Osteoblast (primary cell): ENCODE results near the gene NRARP. TPM values are rescaled to one million over a fixed set of nuclear protein-coding genes. Genes with fewer than 3 reads are reported as not detected.

Experiments used
- DNase-seq: peaks from one replicate; pipeline ENCODE4 v3.0.0; 2011; ENCODE audit warnings: low spot score, mixed read lengths; ENCODE audit not compliant: insufficient read length; ENCODE audit errors: missing footprints
- H2AFZ ChIP-seq: 2 replicates; pipeline ENCODE4 v1.6.0; 2011; ENCODE audit warnings: mild to moderate bottlenecking, low read length
- H3K27ac ChIP-seq: 2 replicates; pipeline ENCODE4 v1.5.1; 2011; ENCODE audit warnings: mild to moderate bottlenecking, low read depth, low read length, moderate library complexity
- H3K27me3 ChIP-seq: 2 replicates; pipeline ENCODE4 v1.6.0; 2012; ENCODE audit warnings: mild to moderate bottlenecking, control low read depth, inconsistent platforms, low read length, moderate library complexity; ENCODE audit not compliant: insufficient read depth
- H3K36me3 ChIP-seq: 2 replicates; pipeline ENCODE4 v1.5.1; 2011; ENCODE audit warnings: mild to moderate bottlenecking, low read length, control low read depth, moderate library complexity; ENCODE audit not compliant: insufficient read depth
- H3K4me1 ChIP-seq: 2 replicates; pipeline ENCODE4 v1.5.1; 2011; ENCODE audit warnings: mild to moderate bottlenecking, low read length, control low read depth, moderate library complexity; ENCODE audit not compliant: insufficient read depth
- H3K4me2 ChIP-seq: 2 replicates; pipeline ENCODE4 v1.6.0; 2011; ENCODE audit warnings: mild to moderate bottlenecking, low read length; ENCODE audit not compliant: insufficient read depth
- H3K4me3 ChIP-seq: fragments of 200-600 bp; sonication (generic); 3 replicates; pipeline ENCODE4 v1.5.1; 2012; ENCODE audit warnings: mild to moderate bottlenecking, low read length, inconsistent platforms; ENCODE audit not compliant: insufficient read depth
- H3K79me2 ChIP-seq: 2 replicates; pipeline ENCODE4 v1.6.0; 2012; ENCODE audit warnings: mild to moderate bottlenecking, low read length, control low read depth, inconsistent platforms; ENCODE audit not compliant: insufficient read depth
- H3K9me3 ChIP-seq: 2 replicates; pipeline ENCODE4 v1.5.1; 2011; ENCODE audit warnings: low read depth, low read length, control low read depth
- H4K20me1 ChIP-seq: 2 replicates; pipeline ENCODE4 v1.6.0; 2012; ENCODE audit warnings: mild to moderate bottlenecking, low read length, control low read depth; ENCODE audit not compliant: insufficient read depth
- total RNA-seq: library from RNA; depleted of rRNA; stranded (reverse); fragments of >200 nt; gene quantifications from 2 replicates; pipeline ENCODE4 v1.2.3, GENCODE V29; 2012
- TF ChIP-seq, protein P1 (sequence below): IDR thresholded peaks from 2 replicates; pipeline ENCODE4 v1.5.1; 2011; ENCODE audit warnings: mild to moderate bottlenecking, low read depth, low read length, moderate library complexity; ENCODE audit errors: extremely low read depth

Gene NRARP
- total RNA-seq, 1 donor: under 0.01 TPM

- Histone ChIP-seq H2AFZ (no peak overlapping the region), H3K36me3 (no peaks in the 10 kb centered on the region), H3K9me3 (peaks cover 3% of the 10 kb centered on the region), H3K27me3 (peaks cover 57% of the 10 kb centered on the region), H3K79me2 (no peaks in the 10 kb centered on the region), H3K27ac (no peak overlapping the region), H3K4me3 (no peak overlapping the region), H4K20me1 (peaks cover 3% of the 10 kb centered on the region), H3K4me2 (no peak overlapping the region), H3K4me1 (peaks cover 4% of the 10 kb centered on the region)
- TF ChIP-seq, protein P1, sequence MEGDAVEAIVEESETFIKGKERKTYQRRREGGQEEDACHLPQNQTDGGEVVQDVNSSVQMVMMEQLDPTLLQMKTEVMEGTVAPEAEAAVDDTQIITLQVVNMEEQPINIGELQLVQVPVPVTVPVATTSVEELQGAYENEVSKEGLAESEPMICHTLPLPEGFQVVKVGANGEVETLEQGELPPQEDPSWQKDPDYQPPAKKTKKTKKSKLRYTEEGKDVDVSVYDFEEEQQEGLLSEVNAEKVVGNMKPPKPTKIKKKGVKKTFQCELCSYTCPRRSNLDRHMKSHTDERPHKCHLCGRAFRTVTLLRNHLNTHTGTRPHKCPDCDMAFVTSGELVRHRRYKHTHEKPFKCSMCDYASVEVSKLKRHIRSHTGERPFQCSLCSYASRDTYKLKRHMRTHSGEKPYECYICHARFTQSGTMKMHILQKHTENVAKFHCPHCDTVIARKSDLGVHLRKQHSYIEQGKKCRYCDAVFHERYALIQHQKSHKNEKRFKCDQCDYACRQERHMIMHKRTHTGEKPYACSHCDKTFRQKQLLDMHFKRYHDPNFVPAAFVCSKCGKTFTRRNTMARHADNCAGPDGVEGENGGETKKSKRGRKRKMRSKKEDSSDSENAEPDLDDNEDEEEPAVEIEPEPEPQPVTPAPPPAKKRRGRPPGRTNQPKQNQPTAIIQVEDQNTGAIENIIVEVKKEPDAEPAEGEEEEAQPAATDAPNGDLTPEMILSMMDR: no peak
- no peak for DNase-seq
Measured at GRCh38 chr9:137297966-137298365, 4.1 kb downstream of the NRARP start.

GRCh38 chr9:137296670-137297664, 5.1 kb downstream of the NRARP start:
- Histone ChIP-seq H2AFZ (no peak overlapping the region), H4K20me1 (peaks cover 3% of the 10 kb centered on the region), H3K4me2 (no peak overlapping the region), H3K36me3 (no peaks in the 10 kb centered on the region), H3K4me1 (peaks cover 4% of the 10 kb centered on the region), H3K27me3 (peaks cover 57% of the 10 kb centered on the region), H3K27ac (no peak overlapping the region), H3K4me3 (no peak overlapping the region), H3K79me2 (no peaks in the 10 kb centered on the region), H3K9me3 (peaks cover 3% of the 10 kb centered on the region)
- no peak for DNase-seq
- TF ChIP-seq, protein P1: no peak

DNA sequence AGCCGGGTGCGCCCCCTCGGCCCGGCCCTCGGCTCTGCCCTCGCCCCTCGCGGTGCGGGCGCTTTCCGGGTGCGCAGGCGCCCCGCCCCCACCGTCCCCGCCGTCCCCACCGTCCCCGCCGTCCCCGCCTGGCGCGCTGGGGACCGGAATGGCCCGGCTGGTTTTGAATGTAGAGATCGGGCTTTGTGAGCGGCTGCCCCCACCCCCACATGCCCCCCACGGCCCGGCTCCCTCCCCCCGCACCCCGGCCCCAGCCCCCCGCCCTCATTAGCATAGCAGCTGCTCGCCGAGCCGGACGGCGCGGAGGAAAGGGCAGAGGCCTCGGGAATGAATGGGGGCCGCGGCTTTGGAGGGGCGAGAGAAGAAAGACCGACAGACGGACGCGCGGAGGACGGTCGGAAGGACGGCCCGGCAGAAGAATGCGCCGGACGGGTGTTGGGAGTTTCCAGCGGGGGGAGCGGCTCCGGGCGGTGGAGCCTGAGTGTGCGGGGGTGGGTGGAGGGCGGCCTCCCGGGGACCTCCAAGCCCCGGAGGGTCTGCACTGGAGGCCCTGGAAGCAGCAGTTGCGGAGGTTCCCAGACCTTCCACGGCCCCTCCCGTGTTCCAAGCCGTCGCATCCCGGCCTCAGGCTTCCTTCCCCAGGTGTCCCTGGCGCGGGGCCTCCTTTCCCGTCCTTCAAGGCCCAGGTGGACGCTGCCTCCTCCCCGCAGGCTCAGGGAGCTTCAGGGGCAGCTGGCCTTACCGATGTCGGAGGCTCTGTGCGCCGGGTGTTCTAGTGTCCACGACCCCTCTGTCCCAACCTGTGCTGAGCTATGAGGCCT, 6.0 kb downstream of the NRARP start:
- H3K4me2 ChIP-seq: no peak overlapping the region
- TF ChIP-seq, protein P1: no peak

More for the DNA sequence above, 6.0 kb downstream of the NRARP start:
- peaks cover 56% of the 10 kb centered on the region for H3K27me3 ChIP-seq
- H2AFZ ChIP-seq: no peak overlapping the region
- no peaks in the 10 kb centered on the region for H3K36me3 ChIP-seq
- H3K4me1 ChIP-seq: peaks cover 4% of the 10 kb centered on the region
- H3K4me3 ChIP-seq: no peak overlapping the region
- DNase-seq: no peak
- H3K9me3 ChIP-seq: peaks cover 3% of the 10 kb centered on the region
- peaks cover 3% of the 10 kb centered on the region for H4K20me1 ChIP-seq
- no peak overlapping the region for H3K27ac ChIP-seq
- no peaks in the 10 kb centered on the region for H3K79me2 ChIP-seq
